HG03457 (cell line): ENCODE measurements around the gene ANTXR1.

Source experiments
- ATAC-seq: cut with Tn5 transposase; IDR thresholded peaks from one replicate; pipeline ENCODE4 v1.9.1; 2021; ENCODE audit warnings: moderate number of reproducible peaks; ENCODE audit not compliant: unreplicated experiment

ANTXR1 gene

DNA sequence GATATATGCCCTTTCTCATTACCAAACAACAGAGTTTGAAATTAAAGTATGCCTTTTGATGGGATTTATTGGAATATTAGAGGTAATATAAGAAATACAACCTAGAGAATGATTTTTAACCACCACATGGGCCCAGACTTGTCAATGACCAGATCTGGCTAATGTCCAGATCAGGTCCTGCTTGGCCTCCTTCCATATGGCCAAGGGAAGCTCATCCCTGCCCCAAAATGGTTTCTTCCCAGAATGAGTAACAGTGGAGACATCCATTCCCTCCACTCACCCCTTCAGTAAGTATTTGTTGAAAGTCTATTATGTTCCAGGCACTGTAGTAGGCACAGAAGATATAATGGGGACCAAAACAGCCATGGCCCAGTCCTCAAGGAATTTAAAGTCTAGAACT, 54.9 kb downstream of the ANTXR1 start:
- ATAC-seq = no peak

DNA sequence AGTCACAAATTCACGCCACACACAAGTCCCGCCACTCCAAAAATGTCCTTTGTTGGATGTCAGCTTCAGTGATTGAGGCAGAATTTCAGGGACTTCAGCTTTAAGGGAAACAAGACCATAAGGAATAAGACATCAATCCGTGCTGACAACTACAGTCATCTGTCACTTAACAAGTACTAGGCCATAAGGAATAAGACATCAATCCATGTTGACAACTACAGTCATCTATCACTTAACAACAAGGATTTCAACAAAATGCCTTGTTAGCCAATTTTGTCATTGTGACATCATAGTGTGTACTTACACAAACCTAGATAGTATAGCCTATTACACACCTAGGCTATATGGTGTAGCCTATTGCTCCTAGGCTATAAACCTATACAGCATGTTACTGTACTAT, 58.0 kb downstream of the ANTXR1 start:
- no peak for ATAC-seq

DNA sequence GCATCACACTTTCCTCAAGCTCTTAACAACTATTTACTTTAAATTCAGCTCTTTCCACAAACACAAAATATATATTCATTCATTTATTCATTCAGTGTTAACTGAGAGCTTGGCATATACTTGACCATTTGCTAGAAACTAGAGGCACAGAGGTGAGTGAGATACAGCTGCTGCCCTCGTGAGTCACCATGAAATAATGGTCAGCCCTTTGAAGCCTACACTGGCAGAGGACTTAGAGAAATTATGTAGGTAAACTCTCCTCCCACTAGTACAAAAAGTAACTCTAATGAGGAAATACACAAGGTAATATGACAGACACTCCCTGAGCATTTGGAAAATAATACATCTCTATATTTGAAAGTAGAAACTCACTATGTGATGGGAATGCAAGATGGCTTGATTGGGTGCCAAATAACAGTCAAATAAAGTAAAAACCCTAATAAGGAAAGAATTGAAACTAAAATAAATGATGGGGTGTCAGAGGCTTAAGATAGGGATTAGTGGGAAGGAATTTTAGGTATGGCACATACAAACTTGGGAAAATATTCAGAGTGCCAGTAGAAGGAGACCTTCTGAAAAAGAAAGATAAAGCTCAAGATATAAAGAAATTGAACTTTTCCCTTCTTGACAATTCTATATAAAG, 61.1 kb downstream of the ANTXR1 start:
- no peak for ATAC-seq

DNA sequence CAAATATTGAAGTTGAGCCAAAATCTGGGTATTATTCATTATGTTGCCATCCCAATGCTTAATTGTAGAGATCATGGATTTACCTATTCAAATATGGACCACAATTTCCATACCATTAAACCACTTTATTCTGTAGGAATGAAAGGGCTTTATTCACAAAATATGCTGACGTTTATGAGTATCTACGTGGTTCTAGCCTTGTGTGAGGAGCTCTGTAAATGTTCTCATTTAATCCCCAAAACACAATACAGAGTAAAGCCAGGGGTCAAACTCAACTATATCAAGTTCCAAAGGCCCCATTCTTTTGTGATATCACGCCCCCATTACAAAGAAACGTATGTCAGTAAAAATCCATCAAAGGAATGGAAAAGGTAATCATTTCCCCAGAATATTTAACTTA, 61.9 kb downstream of the ANTXR1 start:
- no peak for ATAC-seq

DNA sequence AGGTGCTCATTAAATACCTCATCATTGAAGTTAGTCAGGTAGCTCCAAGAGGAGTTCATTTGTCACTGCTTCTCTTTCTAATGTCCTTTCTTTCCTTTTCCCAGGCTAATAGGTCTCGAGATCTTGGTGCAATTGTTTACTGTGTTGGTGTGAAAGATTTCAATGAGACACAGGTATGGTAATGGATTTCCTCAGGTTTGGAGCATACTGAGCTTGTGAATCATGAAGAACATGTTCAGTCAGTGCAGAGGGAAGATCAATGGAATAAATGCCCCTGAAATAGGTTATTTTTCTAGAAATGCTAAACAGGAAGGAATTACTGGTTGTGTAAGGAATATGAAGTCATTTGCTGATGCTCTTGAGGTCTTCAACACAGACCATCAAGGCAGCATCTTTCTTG, 62.5 kb downstream of the ANTXR1 start:
- ATAC-seq = no peak

DNA sequence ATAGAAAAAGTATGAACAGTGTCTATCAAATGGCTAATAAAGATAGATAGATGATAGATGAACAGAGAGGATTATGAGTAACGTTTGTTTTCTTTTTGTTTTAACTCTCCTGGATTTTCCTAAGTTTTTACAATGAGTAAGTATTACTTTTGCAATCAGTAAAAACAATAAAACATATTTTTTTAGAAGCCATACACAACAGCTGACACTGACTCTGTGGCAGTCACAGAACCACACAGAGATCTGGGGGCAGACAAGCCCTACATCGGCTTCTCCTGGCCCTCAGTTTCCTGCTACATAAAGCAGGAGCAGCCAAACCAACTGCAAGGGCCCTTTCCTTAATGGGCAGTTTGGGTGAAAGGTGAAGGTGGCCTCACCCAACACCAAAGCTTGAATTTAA, 63.6 kb downstream of the ANTXR1 start:
- no peak for ATAC-seq

DNA sequence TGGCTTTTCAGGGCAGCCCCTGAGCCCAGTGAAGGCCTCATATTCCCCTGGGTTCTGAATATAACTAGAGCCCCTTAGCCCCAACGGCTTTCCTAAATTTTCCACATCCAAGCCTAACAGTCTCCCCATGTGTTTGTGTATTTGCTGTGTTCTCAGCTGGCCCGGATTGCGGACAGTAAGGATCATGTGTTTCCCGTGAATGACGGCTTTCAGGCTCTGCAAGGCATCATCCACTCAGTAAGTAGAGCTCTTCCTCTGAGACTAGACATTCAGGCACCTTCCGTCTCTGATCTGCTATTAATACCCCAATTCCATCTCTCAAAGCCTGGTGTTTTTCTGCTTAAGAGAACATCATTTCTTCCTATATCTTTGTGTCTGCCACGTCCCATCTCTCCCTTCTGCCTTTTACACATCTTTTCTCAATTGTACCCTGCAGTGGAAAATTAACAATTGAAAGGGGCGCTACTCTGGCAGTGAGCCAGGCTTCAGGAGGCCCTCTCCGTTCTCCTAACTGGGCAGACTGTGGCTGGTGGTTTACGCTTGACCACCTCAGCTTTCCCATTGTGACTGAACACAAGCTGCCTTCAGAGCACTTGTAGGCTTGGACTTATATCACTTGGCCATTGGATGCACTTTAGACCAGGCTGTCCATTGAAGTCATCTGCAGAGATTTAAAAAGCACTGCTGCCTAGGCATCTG, 64.4 kb downstream of the ANTXR1 start:
- no peak for ATAC-seq

DNA sequence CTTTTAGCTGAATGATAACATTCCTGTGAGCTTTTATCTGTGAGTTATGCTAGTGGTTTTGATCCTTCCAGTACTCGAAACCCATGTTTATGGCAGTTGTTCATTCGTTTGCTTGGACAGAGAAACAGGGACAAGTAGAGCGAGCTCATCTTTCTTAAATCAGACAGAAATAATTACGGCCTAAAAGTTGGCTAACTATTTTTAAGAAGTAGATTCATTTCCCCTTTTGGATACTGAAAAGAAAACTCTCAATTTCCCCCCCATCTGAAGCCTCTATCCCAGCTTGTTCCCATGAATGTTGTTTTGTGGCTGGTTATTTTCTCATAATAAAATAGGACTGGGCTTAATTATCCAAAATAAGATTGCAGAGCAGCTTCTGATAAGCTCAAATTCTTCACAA, 67.1 kb downstream of the ANTXR1 start:
- ATAC-seq = no peak

DNA sequence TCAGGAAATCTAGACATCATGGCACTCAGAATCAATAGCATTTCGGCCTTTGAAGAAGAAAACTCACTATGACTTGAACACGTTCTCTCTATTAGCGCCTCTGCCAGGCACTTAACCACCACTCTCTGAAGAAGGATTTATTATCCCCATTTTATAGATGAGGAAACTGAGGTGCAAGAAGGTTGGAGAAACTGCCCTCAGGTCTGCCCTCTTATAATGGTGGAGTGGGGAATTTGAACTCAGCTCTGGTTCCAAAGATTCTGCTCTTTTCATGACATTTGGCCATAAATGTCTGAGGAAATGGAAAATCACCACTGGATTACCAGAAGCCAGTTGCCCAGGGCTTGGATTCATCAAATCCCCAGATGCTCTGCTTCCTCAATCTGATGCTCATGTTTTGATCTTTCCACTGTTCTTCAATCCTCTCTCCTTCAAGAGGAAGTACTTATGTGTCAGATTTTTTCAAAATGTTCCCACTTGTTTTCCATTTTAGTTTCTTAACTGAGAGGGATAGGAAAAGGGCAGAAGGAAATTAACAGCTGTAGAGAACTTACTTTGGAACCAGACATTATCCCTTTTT, 68.1 kb downstream of the ANTXR1 start:
- ATAC-seq = no peak

DNA sequence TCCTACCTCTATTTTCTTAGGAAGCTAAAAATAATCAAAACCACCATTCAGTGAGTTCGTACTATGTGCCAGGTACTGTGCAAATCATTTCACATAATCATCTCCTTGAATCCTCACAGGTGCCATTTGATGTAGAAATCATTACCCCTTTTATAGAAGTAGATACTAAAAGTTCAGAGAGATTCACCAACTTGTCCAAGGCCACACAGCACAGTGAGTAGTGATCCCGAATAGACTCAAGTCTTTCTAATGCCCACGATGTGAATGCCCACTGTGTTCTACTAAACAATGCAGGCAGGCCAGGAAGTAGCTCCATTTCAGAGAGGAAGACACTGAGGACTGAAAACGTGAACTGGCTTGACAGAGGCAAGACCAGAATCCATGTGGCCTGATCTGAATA, 68.8 kb downstream of the ANTXR1 start:
- ATAC-seq = no peak

DNA sequence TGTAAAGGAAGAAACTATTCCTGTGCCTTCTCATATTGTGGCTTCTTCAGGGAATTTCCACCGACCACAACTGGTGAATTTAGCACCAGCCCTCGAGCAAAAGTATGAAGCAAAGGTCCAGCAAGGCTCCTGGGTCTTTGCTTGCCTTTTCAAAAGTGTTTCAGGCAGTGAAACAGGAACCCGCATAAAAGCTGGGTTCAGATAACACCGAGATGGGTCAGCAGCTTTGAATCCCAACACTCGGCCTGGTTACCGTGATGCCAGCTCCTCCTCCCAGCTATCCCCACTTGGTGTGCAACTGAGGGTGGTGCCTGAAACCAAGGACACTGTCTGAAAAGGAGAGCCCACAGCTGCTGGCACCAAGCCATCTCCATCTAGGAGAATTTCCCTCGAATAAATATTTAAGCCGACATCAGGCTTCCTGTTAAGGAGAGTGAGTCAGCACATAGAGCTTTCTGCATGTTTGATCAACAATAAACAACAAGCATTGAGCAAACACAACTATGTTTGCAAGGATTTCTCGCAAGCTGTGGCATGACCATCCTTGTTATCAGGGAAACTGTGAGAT, 69.5 kb downstream of the ANTXR1 start:
- ATAC-seq = no peak

DNA sequence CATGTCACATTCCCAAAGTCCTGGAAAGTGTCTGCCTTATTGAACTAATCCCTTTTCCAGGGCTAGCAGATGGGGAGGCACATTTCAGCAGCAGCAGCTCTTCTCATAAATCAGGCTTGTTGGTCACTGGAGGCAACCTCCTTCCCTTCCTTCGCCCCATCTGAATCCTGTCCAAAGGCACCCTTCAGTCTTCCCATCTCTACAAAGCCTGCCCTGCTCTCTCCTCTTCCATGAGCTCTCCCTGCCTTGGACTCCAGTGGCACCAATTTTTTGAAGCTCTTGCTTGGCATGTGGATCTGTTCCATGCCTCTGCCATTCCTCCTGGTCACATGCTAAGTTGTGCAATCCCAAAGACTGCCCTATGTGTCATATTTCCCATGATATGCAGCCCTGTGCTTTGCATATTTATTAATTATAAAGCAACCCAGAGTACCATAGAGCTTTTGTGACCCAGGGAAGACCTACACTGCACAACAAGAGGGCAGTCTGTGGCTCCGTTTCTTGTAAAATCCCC, 70.3 kb downstream of the ANTXR1 start:
- no peak for ATAC-seq

DNA sequence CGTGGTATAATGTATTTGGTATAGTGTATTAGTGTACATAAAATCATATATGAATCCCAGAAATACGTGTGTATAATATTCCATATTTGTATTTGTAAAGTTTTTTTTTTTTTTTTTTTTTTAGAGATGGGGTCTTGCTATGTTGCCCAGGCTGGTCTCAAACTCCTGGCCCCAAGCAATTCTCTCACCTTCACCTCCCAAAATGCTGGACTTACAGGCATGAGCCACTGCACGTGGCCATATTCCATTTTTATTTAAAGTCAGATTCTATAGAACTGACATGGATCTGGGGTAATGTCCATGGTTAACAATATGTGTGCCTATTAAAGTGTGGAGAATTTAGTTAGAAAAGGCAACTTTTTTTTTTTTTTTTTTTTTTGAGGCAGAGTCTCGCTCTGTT, 71.5 kb downstream of the ANTXR1 start:
- no peak for ATAC-seq

DNA sequence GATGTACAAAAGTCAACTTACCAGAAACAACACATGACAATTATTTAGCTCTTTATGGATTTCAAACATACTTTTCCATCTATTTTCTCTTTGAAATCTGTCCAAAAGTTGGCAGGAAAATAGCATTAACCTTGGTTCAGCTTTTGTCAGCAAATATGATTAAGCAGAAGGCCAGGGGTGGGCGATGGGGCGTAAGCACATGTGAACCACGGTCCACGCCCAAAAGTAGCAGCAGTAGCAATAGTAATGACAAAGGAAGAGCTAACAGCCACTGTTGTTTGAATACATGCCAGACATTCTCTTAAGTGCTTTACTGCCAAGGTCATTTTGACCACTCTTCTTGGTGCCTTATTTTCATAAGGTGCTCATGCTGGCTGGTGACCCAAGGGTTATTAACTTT, 73.5 kb downstream of the ANTXR1 start:
- no peak for ATAC-seq

DNA sequence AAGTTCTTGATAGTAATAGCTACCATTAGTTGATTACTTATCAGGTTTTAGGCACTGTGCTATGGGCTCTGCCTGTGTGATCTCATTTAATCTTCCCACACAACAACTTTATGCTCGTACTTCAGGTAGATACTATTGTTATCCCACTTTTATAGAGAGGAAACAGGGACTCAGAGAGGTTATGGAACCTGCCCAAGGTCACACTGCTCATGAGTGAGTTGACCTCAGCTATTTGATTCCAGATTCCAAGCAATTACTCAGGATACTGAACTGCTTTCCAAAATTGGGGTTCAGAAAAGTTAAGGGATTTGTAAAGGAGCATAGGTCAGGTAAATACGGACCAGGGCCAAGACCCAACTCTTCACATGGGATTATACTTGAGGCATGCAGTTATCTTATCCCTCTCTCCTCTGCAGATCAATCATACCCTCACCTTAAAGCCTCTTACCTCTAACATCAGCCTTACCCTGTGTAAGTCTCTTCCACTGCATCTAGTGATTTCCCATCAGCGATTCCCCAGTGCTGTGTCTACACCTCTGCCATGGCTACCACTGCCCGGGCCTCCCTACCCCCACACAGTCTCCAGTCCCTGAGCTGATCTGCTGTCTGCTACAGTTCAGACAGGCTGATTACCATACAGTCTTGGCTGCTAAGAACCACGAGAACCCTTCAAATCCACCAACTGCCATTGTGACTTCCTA, 74.4 kb downstream of the ANTXR1 start:
- ATAC-seq = no peak

DNA sequence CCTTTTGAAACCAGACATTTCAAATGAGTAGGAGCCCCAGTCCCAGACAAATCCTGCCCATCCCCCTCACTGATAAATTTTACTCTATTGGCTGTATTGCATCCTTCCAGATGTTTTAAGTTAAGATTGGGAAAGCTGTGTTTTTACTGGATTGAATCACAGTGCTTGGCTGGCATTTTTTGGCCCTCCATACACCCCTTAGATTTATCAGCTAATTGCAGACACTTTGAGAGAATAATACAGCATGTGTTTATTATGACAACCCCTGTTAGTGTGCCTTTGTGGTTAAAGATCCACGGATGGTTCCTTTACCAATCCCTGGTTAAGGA, 74.9 kb downstream of the ANTXR1 start:
- ATAC-seq = no peak

DNA sequence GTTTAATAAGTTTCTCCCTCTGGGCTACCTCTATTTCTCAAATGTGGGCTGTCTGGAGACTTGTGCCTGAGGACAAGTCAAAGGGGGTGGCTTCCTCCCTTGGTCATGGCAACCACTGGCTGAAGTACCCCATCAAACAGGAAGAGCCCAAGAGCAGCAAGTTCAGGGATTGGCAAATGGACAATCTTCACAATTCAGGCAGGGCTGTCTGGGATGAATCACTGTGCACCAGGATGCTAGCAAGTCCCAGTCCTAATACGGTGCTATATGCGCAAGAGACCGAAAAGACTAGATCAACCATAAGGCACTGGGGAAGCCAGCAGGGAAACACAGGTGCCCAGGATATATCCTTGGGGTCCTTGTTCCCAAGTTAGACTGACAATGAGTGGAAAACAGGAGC, 75.5 kb downstream of the ANTXR1 start:
- no peak for ATAC-seq

DNA sequence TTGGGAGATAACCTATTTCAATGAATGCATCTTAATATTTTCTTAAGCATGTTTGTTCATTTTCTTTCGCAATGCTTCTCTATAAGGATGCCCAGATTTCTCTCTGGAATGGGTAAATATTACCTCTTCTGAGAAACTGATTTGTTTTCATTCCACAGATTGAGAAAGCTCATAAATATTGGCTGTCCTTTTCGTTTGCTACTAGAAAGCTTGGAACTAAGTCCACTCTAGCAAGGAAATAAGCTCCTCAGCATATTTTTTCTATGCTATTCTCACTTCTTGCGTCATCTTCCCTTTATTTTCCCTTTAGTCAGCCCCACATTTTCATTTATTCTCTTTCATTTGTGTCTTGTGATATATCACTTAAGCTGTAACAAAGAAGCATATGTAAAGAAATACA, 76.3 kb downstream of the ANTXR1 start:
- no peak for ATAC-seq

DNA sequence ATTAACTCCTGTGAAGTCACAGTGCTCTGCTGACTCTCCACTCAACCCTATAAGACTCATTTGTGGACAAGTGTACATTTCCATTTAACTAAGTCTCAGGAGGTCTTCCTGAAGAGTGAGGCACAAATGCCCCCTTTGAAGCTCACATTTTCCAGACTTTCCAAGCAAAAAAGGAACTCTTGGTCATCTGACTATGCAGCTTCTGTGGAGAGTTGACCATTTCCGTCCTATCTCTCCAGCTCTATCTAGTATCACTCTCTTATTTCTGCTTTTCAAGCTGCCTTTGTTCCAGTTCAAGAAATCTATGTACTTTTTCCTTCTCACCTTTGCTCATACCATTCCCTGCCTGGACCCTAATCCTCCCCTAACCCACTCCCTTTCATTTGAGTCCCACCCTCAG, 77.0 kb downstream of the ANTXR1 start:
- ATAC-seq = no peak

DNA sequence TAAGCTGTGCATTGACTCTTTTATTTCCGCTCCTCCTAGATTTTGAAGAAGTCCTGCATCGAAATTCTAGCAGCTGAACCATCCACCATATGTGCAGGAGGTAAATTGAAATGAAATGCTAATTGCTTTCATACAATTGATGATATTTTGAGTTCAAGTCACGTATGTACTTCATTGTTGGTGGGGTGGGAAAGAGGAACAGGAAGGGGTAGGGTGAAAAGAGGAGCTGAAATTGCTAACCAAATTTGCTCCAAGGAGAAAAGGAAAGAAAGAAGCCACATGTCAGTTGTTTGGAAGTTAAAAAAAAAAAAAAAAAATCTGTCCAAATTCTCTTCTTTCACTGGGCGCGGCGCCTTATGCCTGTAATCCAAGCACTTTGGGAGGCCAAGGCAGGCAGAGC, 77.8 kb downstream of the ANTXR1 start:
- ATAC-seq = no peak

DNA sequence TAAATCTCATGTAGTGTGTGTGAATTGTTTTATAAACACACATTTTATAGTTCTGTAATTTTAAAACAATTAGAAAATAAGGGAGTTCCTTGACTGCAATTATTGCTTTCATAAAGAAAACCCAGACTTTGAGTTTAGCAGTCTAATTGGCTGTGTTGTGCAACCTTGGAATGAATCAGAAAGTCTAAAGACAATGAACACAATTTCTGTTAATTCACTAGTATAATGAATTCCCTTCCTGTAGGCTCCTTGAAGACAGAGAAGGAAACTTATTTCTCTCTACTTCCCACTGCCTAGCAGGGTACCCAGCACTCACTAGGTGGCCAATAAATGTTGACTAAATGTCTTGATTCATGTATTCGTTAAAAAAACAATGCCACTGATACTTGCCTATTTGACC, 79.9 kb downstream of the ANTXR1 start:
- ATAC-seq = no peak

DNA sequence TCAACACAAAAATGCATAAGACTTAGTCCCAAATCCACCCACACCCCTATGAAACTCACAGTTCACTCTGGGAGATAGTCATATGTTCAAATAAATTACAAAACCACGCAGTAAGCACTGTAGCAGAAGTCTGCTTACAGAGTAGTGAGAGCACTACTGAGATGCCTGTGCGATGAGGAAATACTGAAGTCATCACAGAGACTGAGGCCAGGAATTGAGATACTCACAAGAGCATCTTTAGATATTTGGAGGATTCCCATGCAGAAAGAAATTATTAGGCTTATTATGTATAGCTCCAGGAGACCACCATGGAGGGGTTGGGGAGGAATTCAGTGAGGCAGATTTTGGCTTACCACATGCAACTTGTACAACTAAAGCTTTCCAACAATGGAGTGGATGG, 82.3 kb downstream of the ANTXR1 start:
- no peak for ATAC-seq
